LNCaP clone FGC (cell line): ENCODE results near the gene ADGRF5.

Source experiments
- DNase-seq: peaks from one replicate; pipeline ENCODE4 v3.0.0-alpha.2; 2011; ENCODE audit warnings: low read depth
- H3K4me3 ChIP-seq: 2 replicates; pipeline ENCODE4 v1.5.1; 2011; ENCODE audit warnings: mild to moderate bottlenecking, low read depth, low read length, control low read depth
- CTCF ChIP-seq: IDR thresholded peaks from 2 replicates; pipeline ENCODE4 v1.5.1; 2012; ENCODE audit warnings: mild to moderate bottlenecking; ENCODE audit not compliant: control insufficient read depth, insufficient read depth; ENCODE audit errors: extremely low read depth

ADGRF5 gene

GRCh38 chr6:46948699-46949098 lies 27.0 kb upstream of the ADGRF5 start:
- no peak for TF ChIP-seq CTCF
- H3K4me3 ChIP-seq, result no peak overlapping the region
- no peak for DNase-seq

DNA sequence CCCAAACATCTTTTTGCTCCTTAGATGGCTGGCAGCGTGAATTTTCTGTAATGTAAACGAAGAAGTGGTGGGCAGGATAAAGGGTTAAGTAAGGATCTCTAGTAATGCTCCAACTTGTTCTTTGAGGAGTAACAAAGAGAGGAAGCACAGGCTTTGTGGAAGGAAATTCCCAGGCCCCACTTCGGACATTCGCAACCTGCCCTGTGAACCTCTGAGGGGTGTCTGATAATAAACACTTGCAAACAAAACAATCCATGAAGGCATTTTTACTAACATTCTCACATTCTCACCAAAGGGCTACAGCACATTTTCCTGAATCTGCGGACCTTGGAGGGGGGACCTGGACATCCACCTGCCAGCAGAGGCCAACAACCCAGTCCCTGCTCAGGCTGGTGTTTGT lies 25.8 kb upstream of the ADGRF5 start:
- H3K4me3 ChIP-seq, result no peak overlapping the region
- DNase-seq, result no peak
- no peak for TF ChIP-seq CTCF

DNA sequence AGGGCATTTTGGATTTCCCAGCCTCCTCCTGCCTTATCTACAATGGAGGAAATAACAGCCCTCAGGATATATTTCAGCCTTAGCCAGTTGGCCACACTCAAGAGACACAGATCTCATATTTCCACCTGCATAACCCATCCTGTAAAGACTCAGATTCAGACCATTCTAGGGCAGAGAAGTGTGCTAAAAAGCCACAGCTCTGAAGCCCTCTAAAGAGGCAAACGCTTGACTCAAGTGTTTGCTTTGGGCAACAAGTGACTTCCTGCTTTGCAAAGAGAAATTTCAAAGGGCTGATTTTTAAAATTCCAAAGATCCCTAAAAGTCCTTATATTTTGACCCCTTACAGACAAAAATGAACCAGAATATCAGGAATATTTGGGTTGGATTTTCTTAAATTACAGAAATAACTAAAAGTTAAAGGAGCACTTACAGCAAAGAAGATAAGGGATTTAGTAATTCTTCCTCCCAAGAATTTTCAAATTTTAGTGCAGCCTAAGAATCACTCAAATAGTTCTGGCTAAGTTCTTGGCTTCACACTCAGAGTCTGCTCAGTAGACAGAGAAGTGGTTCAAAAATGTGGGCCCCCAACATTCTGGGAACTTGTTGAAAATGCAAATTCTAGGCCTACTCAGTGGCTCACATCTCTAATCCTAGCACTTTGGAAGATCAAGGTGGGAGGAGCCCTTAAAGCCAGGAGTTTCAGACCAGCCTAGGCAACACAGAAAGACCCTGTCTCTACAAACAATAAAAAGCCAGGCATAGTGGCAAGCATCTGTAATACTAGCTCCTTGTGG lies 18.9 kb upstream of the ADGRF5 start:
- no peak for DNase-seq
- H3K4me3 ChIP-seq, result no peak overlapping the region
- TF ChIP-seq CTCF, result no peak

- no peak overlapping the region for H3K4me3 ChIP-seq
- DNase-seq, result no peak
- no peak for TF ChIP-seq CTCF
Measured at GRCh38 chr6:46937642-46938041, 15.9 kb upstream of the ADGRF5 start.

GRCh38 chr6:46935687-46936086 lies 13.9 kb upstream of the ADGRF5 start:
- TF ChIP-seq CTCF, result no peak
- DNase-seq, result no peak
- no peak overlapping the region for H3K4me3 ChIP-seq

DNA sequence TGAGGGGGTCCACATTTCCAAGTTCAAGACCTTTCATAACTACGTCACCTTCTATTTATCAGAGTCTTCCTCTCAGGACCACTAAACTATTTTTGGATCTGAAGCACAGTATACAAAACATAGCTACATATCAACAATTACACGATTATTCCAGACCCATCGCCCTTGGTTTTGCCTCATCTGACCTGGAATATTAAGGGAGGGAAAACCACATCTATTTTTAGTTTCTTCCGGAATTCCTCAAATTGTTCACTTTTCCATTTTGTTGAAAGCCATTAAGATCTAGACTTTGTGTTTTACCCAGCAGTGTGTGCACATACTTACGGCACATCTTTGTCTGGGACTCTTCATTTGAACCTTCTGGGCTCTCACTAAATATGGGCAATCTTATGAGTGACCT lies 12.0 kb upstream of the ADGRF5 start:
- H3K4me3 ChIP-seq, result no peak overlapping the region
- TF ChIP-seq CTCF, result no peak
- no peak for DNase-seq
